Esophagus (tissue), 2 donors: ENCODE data around the gene SPINK13. TPM values are rescaled to one million over a fixed set of nuclear protein-coding genes. Genes with fewer than 3 reads are reported as not detected.

Experiments
- polyA plus RNA-seq, 2 donors: library from polyadenylated mRNA; stranded (reverse); fragments of 200-250 nt; gene quantifications; one replicate each; pipeline ENCODE4 v1.2.3, GENCODE V29; 2013
- donor health status: healthy with polysubstance abuse.
- donor health status: Bipolar disorder and iron deficiency.

The SPINK13 gene
- polyA plus RNA-seq, 2 donors = not detected

Other genes with a start within 250 kb of the SPINK13 start
- gene SPINK5, start 204.8 kb upstream of the SPINK13 start, polyA plus RNA-seq = 1,000 to 10,000 TPM in 1 of 2 donors, 100 to 1,000 TPM in 1; 772 to 1,309 TPM
- gene SPINK14, start 100.2 kb upstream of the SPINK13 start, polyA plus RNA-seq = not detected
- under 1 TPM; 0.06 to 0.59 TPM for gene SPINK6, start 65.8 kb upstream of the SPINK13 start, polyA plus RNA-seq
- not detected for gene MARCOL, start 30.3 kb upstream of the SPINK13 start, polyA plus RNA-seq
- gene SPINK7, start 43.6 kb downstream of the SPINK13 start, polyA plus RNA-seq = 1,000 to 10,000 TPM in 1 of 2 donors, 100 to 1,000 TPM in 1; 394 to 2,280 TPM
- gene SPINK9, start 66.8 kb downstream of the SPINK13 start, polyA plus RNA-seq = under 1 TPM in 1 of 2 donors, not detected in 1; 0.07 TPM
- 10 to 100 TPM; 10.8 to 11.0 TPM for gene FBXO38, start 115.2 kb downstream of the SPINK13 start, polyA plus RNA-seq